ENCODE data around the gene GRIK2.

GRIK2 gene

GRCh38 chr6:101770116-101770515 is 376.6 kb downstream of the GRIK2 start:
- TF ChIP-seq SIN3A (IDR thresholded peaks at IDR 0.05; ENCODE audit: borderline replicate concordance, insufficient read depth, low read length), result no peak

GRCh38 chr6:101776919-101777350 is 383.4 kb downstream of the GRIK2 start:
- TF ChIP-seq FOXP2 (optimal IDR thresholded peaks at IDR 0.05; ENCODE audit: borderline replicate concordance, extremely low read depth, extremely low read length, insufficient read depth) (no peak), POLR2AphosphoS5 (IDR thresholded peaks at IDR 0.05; ENCODE audit: low read depth, low read length) (no peak), TAF1 (IDR thresholded peaks at IDR 0.05; ENCODE audit: borderline replicate concordance, insufficient read depth, low read length) (no peak), SIN3A (IDR thresholded peaks at IDR 0.05; ENCODE audit: borderline replicate concordance, insufficient read depth, low read length) (no peak), REST (IDR thresholded peaks at IDR 0.05; ENCODE audit: insufficient read depth in 1 of 2, low read depth in 2 of 2, low read length in 2 of 2) (no peak)

GRCh38 chr6:101777646-101778045 is 384.1 kb downstream of the GRIK2 start:
- no peak for TF ChIP-seq POLR2AphosphoS5 (IDR thresholded peaks at IDR 0.05; ENCODE audit: low read depth, low read length)
- TF ChIP-seq TAF1 (IDR thresholded peaks at IDR 0.05; ENCODE audit: borderline replicate concordance, insufficient read depth, low read length), result no peak
- no peak for TF ChIP-seq FOXP2 (optimal IDR thresholded peaks at IDR 0.05; ENCODE audit: borderline replicate concordance, extremely low read depth, extremely low read length, insufficient read depth)
- no peak for TF ChIP-seq REST (IDR thresholded peaks at IDR 0.05; ENCODE audit: insufficient read depth in 1 of 2, low read depth in 2 of 2, low read length in 2 of 2)
- TF ChIP-seq SIN3A (IDR thresholded peaks at IDR 0.05; ENCODE audit: borderline replicate concordance, insufficient read depth, low read length), result no peak

- TF ChIP-seq FOXP2 (optimal IDR thresholded peaks at IDR 0.05; ENCODE audit: borderline replicate concordance, extremely low read depth, extremely low read length, insufficient read depth), result no peak
Observed at GRCh38 chr6:101779051-101779844, 385.7 kb downstream of the GRIK2 start.

GRCh38 chr6:101783287-101783686 is 389.8 kb downstream of the GRIK2 start:
- TF ChIP-seq REST (IDR thresholded peaks at IDR 0.05; ENCODE audit: insufficient read depth in 1 of 2, low read depth in 2 of 2, low read length in 2 of 2) (no peak), FOXP2 (optimal IDR thresholded peaks at IDR 0.05; ENCODE audit: borderline replicate concordance, extremely low read depth, extremely low read length, insufficient read depth) (no peak), TAF1 (IDR thresholded peaks at IDR 0.05; ENCODE audit: borderline replicate concordance, insufficient read depth, low read length) (no peak), POLR2AphosphoS5 (IDR thresholded peaks at IDR 0.05; ENCODE audit: low read depth, low read length) (no peak), SIN3A (IDR thresholded peaks at IDR 0.05; ENCODE audit: borderline replicate concordance, insufficient read depth, low read length) (no peak)

- no peak for TF ChIP-seq TAF1 (IDR thresholded peaks at IDR 0.05; ENCODE audit: borderline replicate concordance, insufficient read depth, low read length)
- no peak for TF ChIP-seq SIN3A (IDR thresholded peaks at IDR 0.05; ENCODE audit: borderline replicate concordance, insufficient read depth, low read length)
- no peak for TF ChIP-seq POLR2AphosphoS5 (IDR thresholded peaks at IDR 0.05; ENCODE audit: low read depth, low read length)
- TF ChIP-seq FOXP2 (optimal IDR thresholded peaks at IDR 0.05; ENCODE audit: borderline replicate concordance, extremely low read depth, extremely low read length, insufficient read depth), result no peak
- no peak for TF ChIP-seq REST (IDR thresholded peaks at IDR 0.05; ENCODE audit: insufficient read depth in 1 of 2, low read depth in 2 of 2, low read length in 2 of 2)
Observed at GRCh38 chr6:101784094-101784493, 390.6 kb downstream of the GRIK2 start.

All from PFSK-1 (cell line).